NCI-H1436 treated with DMSO at 0.1 percent for 48 hours (cell line): ENCODE measurements around the gene CSGALNACT2.

Source experiments
- DNase-seq: peaks from one replicate; lab custom pipeline; 2025; lab: John Stamatoyannopoulos, UW

Gene CSGALNACT2

DNA sequence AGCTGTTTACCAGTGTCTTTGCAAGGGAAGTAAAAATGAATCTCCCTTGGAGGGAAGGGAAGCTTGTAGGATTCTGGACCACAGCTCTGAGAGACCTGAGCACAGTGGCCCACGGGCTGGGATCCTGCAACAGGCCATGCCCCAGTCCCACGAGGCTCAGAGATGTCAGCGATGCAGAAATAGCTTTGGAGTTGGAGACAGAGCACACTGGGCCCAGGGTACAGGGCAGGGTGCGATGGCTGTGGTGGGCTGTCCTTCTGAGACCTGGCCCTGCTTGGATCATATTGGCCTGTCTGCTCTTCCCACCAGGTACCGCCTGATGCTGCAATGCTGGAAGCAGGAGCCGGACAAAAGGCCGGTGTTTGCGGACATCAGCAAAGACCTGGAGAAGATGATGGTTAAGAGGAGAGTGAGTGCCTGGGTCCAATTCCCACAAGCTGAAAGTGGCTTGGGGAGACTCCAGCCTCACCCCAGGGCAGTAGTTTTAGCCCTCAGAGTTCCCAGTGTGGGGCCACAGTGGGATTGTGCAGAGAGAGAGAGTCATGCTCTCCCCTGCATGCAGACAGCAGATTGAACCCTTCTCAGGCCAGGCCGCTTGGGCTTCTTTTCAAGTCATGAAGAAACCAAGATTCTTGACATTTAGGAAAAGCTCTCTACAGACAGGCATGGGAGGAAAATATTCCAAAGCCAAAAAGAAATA is 13.5 kb upstream of the CSGALNACT2 start:
- no peak for DNase-seq

DNA sequence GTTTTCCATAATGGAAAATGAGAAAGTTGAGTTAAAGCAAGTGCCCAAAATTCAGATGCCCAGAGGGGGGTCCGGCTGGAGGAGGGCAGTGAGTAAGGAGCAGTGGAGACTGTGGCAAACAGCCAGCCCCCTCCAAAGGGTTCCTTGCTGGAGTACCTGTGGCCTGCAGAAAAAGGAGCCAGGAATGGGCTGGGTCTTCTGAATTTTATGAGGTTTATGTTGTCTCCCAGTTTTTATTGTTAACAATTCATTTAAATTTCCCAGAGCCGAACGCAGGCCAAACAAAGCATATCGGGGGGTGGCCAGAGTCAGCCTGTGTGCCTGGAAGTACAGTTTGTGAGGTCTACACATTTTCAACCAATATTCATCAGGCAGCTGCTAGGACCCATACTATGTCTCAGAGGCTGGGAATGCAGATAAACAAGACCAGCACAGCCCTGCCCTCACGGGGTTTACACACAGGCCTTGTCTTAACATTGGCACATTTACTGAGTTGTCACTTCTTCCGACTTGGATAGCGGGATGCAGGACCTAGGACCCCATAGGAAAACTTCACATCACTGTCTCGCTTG is 12.9 kb upstream of the CSGALNACT2 start:
- no peak for DNase-seq

DNA sequence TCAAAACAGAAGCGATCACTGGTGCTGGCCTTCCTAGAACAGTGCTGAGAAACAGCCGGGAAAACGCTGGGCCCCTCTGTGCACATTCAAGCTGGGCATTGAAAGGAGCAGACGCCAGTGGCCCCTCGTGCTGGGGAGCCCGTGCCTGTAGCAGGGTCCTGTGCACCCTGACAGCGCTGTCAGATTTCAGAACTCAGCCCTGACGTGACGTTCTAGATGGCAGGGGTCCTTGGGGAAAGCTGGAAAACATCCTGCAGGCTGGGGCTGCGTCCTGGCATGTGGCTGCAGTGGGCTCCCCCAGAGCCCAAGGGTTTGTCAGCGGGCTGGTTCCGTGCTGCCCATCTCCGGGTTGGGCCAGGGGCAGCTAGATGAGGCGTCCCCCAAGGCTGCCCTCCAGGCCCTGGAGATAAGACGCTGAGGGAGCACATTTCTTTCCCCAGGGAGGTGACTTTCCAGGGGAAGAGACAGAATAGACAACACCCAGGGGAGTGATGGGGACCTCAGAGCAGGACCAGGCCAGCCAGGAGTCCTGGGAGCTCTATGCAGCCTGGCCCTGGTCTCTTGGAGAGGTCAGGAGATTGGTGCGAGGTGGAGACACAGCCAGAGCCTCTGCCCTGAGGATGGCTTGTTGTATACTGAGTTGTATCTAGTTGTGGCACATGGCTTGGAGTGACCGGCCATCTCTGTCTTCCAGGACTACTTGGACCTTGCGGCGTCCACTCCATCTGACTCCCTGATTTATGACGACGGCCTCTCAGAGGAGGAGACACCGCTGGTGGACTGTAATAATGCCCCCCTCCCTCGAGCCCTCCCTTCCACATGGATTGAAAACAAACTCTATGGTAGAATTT is 12.1 kb upstream of the CSGALNACT2 start:
- DNase-seq, result no peak

DNA sequence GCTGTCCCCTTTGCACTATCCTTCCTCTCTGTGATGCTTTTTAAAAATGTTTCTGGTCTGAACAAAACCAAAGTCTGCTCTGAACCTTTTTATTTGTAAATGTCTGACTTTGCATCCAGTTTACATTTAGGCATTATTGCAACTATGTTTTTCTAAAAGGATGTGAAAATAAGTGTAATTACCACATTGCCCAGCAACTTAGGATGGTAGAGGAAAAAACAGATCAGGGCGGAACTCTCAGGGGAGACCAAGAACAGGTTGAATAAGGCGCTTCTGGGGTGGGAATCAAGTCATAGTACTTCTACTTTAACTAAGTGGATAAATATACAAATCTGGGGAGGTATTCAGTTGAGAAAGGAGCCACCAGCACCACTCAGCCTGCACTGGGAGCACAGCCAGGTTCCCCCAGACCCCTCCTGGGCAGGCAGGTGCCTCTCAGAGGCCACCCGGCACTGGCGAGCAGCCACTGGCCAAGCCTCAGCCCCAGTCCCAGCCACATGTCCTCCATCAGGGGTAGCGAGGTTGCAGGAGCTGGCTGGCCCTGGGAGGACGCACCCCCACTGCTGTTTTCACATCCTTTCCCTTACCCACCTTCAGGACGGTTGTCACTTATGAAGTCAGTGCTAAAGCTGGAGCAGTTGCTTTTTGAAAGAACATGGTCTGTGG is 11.4 kb upstream of the CSGALNACT2 start:
- no peak for DNase-seq

DNA sequence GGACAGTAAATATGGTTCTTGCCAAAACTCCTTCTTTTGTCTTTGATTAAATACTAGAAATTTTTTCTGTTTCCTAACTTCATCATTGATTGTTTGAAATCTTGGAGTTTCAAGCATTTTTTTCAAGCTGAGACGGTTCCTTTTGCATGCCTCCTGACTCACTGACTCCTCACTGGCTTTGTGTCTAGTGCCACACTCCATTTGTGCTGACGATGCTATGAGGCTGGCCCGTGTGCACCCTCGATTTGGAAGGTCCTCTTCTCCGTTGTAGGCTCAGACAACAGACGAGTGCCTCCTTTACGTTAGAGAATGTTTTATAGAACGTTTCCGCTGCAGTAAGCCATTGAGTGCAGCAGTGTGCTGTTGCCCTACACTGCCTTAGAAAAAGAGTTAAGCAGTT is 10.8 kb upstream of the CSGALNACT2 start:
- no peak for DNase-seq

DNA sequence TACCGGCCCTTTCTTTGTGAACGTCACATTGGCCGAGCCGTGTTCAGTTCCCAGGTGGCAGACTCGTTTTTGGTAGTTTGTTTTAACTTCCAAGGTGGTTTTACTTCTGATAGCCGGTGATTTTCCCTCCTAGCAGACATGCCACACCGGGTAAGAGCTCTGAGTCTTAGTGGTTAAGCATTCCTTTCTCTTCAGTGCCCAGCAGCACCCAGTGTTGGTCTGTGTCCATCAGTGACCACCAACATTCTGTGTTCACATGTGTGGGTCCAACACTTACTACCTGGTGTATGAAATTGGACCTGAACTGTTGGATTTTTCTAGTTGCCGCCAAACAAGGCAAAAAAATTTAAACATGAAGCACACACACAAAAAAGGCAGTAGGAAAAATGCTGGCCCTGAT is 9.9 kb upstream of the CSGALNACT2 start:
- no peak for DNase-seq

DNA sequence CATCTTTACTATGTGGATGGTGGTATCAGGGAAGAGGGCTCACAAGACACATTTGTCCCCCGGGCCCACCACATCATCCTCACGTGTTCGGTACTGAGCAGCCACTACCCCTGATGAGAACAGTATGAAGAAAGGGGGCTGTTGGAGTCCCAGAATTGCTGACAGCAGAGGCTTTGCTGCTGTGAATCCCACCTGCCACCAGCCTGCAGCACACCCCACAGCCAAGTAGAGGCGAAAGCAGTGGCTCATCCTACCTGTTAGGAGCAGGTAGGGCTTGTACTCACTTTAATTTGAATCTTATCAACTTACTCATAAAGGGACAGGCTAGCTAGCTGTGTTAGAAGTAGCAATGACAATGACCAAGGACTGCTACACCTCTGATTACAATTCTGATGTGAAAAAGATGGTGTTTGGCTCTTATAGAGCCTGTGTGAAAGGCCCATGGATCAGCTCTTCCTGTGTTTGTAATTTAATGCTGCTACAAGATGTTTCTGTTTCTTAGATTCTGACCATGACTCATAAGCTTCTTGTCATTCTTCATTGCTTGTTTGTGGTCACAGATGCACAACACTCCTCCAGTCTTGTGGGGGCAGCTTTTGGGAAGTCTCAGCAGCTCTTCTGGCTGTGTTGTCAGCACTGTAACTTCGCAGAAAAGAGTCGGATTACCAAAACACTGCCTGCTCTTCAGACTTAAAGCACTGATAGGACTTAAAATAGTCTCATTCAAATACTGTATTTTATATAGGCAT is 9.1 kb upstream of the CSGALNACT2 start:
- no peak for DNase-seq

DNA sequence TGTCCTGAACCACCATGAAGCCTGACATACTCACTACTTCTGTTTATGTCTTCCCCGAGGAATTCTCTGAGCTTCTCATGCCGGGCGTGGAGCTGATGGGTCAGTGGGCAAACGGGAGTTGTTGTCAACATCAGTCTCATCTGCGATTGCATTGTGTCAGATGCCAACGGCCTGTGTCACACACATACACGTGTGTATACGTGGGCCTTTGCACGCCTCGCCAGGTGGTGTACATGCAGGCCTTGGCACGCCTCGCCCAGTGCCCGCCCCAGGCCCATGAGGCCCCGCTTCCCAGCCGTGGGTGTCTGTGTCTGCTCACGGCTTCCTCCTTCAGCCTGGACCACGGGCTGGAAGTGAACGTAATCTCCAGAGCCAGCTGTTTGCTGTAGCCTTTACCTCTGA is 7.5 kb upstream of the CSGALNACT2 start:
- no peak for DNase-seq

DNA sequence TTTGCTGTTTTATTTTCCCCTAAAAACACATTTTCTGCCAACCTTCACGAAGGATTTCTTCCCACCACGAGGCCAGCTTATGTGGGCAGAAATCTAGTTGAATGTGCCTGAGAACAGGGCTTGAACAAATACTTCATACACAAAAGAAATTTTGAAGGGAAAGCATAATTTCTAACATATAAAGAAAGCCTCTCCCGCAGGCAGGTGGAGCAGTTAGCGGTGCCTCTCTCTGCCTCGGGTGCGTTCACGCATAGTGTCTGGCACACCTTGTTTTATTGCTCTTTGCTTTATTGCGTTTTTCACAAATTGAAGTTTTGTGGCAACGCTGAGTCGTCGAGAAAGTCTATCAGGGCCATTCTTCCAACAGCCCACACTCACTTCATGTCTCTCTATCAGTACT is 7.0 kb upstream of the CSGALNACT2 start:
- no peak for DNase-seq

DNA sequence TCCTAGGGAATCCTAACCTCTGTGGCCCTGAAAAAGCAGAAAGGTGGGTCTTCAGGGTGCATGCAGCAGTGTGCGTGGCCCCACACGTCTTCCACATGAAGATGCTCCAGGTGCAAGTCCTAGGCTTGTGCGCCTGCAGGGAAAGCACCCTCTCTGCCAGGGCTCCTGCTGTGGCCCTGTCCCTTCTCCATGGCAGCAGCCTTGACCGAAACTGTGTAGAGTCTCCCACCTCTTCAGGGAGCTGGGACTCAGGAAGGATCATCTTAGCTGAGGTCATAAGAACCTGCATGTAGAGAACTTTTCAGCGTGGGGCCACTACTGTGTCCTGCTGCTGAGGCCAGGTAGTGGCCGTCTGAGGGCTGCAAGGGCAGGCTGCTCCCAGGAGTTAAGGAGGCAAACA is 6.3 kb upstream of the CSGALNACT2 start:
- DNase-seq, result no peak

DNA sequence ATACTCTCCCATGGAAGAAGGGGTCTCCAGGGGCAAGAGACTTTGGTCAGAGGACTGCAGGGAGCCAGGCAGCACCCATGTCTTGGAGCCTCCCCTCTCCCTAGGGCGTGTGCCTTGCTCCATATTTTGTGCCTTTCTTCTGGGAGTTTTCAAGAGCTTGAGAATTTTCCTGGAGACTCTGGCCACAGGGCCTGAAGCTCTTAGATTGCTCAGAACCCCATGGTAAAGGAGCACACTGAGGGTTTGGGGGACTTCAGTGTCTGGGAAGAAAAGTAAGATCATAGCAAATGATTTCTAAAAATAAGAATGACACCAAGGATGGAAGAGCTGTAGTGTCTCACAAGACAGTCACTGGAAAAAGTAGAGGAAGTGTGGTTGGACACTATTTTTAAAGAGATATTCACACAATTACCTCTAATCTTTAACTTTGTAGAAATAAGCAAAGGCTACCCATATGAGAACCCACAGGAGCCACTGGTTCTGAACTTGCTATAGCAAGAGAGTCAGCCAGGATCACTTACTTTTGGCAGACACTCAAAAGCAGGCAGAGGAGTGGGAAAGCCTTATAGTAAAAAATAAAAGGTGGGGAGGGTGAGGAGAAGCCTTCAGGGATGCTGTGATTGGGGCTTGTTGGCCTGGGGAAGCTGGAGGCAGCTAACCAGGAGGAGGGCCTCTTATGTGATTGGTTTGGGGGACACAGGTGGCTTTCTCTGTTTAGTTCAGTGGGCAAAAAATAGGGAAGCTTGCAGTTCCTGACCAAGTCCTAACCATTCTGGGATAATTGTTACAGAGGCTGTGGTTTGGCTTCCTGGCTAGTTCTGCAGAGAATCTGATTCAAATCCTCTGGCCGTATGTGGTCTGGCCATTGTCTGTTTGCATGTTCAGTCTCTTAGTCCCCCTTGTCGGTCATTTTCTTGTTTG is 5.1 kb upstream of the CSGALNACT2 start:
- no peak for DNase-seq

DNA sequence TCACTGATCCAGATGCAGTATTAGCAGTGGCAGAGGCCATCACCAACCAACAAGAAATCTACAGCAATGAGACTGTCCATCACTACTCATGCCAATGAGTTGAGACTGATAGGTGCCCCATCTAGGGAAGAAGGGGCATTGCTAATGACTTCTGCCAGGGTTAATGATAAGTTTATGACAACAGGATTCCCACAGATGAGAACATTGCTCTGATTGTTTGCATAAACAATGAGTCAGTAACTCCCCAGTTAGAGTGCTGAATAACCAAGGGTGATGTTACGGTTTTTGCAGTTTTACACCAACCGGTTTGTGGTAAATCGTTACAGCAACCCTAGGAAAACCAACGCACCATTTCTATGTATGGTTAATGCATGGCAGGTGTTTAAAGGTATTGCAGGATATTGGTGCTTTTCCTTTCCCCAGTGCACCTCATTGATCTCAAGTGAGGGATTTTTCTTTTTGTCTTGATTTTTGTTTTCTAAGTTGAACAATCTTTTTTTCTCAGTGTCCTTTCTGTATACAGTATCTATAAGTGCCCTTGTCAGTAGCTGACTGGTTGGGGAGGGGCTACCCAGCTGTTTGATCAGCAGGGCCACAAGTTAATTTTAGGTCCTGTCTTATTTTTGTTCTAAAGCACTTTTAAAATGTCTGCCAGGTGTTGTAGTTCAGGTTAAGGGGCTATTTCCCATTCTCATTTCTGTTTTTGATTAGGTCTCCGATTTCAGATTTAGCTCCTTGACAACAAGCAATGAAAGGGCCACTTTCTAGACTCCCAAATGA is 3.9 kb upstream of the CSGALNACT2 start:
- no peak for DNase-seq

DNA sequence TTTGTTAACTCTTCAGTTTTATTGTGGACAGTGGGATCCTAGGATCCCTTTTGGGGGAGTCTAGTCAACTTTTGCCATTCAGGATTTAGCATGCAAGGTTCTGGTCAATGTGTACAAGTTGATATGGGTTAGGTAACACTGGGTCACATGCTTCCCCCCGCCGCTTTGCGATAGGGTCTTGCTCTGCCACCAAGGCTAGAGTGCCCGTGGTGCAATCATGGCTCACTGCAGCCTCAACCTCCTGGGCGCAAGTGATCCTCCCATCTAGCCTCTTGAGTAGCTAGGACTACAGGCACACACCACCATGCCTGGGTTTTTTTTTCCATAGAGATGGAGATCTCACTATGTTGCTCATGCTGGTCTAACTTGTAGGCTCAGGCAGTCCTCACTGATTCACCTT is 3.2 kb upstream of the CSGALNACT2 start:
- no peak for DNase-seq

DNA sequence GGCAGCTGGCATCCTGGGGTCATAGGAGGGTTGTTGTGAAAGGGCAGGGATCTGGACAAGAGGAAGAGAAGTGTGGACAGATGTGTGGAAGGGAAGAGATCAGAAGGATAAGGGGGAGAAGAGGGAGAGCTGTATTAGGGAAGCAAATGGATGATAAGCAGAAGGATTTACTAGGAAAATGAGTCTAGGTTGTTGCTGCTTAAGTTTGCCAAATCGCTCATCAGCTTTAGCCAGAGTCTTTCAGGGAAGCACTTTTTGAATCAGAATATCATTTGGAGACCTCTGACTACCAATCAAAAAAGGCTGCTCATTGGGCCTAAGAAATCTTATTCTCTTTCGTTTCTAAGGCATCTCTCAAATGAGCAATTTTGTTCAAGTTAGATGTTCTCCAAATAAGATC is 2.6 kb upstream of the CSGALNACT2 start:
- DNase-seq, result no peak

DNA sequence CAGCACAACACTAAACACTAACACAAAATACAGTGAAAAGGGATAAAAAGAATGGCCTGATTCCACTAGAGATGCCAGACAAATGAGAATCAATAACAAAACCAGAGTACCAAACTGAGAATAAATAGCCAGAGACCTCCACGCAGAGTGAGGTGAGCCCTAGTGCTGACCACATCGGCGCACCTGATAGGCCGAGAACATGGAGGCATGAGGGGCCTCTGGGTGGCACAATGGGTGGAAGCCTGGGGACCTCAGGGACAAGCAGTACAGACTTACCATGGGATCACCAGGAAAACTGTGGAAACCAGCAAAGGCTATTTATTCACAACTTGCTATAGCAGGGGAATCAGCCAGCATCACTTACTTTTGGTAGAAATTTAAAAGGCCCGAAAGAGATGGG is 1.8 kb upstream of the CSGALNACT2 start:
- no peak for DNase-seq

DNA sequence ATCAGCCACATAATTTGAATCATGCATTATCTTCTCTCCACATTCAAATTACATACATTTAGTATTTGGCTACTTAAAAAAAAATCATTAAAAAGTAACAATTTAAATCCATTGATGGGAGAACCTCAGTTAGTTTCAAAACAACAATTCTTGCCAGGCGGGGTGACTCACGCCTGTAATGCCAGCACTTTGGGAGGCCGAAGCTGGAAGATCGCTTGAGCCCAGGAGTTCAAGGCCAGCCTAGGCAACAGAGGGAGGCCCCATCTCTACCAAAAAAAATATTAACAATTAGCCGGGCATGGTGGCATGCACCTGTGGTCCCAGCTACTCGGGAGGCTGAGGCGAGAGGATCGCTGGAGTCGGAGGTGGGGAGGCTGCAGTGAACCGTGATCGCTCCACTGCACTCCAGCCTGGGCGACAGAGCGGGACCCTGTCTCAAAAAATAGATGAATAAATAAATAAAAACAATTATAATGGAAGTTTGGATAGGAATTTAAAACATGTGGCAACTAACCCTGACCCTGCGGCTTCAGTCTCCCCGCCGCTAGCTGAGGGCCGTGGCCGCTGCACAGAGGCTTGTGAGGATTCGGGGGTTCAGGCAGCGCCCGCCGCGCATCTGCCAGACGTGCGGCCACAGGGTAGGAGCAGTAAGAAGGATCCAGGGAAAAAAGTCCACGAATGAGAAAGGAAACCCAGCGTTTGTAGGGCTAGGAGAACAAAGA is 1.1 kb upstream of the CSGALNACT2 start:
- no peak for DNase-seq

DNA sequence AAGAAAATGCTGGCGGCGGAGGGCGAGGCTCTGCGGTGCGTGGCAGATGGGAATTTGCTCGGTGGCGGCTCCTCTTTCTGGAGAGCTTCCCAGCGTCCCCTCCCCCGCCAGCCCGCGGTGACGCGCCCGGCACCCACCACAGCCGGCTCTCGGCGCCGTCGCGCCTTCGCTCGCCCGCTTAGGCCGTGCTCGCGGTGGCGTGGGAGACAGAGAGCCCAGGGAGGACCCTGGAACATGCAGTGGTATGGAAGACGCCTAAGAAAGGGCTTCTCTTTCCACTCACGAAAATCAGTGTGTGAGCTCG is 576 bp upstream of the CSGALNACT2 start:
- DNase-seq, result no peak

DNA sequence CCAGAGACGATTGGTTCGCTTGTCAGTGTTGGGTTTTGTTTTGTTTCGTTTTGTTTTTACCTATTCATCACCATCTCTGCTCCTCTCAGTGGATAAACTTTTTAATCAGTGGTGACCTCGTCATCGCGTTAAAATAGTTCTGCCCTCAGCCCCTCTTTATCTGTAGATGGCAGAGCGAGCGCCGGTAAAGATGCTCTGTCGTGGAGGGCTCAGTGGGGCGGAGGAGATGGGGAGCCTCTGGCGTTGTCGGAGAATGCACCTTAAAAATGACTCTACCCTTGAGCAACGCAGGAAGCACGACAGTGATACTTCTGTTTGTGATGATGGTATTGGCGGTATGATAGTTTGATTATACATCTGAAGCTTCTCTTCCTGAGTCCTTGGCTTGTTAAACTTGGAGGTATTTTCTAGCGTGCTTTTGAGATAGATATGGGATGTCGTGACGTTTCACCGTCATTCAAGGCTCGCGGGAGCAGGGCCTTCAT is 554 bp downstream of the CSGALNACT2 start:
- no peak for DNase-seq

DNA sequence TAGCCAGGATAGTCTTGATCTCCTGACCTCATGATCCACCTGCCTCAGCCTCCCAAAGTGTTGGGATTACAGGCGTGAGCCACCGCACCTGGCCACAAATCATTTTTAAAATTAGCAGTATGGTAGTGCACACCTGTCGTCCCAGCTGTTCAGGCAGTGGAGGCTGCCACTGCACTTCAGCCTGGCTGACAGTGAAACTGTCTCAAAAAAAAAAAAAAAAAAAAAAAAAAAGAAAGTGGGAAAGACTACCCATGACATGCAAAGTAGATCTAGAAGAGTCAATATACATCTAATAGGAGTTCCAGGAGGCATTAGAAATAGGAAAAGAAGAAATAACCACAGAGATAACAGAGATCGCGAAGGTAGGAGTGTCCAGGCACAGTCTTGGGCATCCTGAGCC is 3.2 kb downstream of the CSGALNACT2 start:
- no peak for DNase-seq
